Metanephros (tissue), 2 donors: Measurements from ENCODE around the gene TMIGD1. TPM values are rescaled to one million over a fixed set of nuclear protein-coding genes. Genes with fewer than 3 reads are reported as not detected.

Source experiments
- small RNA-seq: library from RNA; depleted of rRNA; stranded (forward); fragments of <200 nt; gene quantifications from one replicate; pipeline ENCODE3, GENCODE V24; 2014; ENCODE audit warnings: low replicate concordance
- total RNA-seq: library from RNA; depleted of rRNA; stranded (reverse); fragments of >200 nt; gene quantifications from one replicate; pipeline ENCODE4 v1.2.3, GENCODE V29; 2014

TMIGD1 gene, protein sequence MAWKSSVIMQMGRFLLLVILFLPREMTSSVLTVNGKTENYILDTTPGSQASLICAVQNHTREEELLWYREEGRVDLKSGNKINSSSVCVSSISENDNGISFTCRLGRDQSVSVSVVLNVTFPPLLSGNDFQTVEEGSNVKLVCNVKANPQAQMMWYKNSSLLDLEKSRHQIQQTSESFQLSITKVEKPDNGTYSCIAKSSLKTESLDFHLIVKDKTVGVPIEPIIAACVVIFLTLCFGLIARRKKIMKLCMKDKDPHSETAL
- not detected for total RNA-seq

DNA sequence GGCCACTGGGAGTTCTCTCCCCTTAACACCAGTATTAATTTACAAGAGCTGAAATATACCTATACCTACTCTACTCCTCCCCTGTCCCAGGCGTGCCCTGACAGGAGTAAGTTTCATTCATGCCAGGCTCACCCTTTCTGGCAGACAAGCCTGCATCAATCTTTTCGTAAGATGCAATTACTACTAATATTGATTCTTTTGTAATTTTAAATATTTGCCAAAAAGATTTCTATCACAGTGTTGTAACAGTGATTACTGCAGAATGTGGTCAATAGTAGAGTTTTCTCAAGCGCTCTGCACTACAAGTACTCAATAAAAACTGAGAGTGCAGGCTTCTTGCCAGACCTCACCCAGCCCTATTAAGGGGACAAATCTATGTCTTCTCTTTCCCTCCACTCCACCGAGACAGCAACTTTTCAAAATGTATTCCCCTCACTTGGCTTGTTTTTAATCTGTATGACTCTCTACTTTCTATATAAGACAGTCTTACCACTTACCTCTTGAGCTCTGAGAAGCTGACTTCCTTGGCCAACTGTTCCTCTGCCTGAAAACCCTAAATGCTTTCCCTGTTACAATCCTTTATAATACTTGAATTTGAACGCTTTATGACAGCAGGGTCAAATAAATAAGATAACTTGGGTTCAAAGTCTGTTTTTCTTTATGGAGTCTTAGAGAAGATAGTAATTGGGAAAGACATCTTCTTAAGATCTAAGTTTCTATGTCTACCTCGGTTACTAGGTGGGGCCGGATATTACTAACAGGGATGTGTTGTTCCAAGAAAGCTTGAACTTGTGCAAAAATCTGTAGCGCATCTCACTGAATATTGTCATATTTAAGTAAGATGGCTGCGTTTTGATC is at the start of gene TMIGD1:
TMIGD1 (minus strand) TSS at position 555 of the 858 bp plus-strand sequence. CDS start 1,924 bp downstream, outside the sequence.

DNA sequence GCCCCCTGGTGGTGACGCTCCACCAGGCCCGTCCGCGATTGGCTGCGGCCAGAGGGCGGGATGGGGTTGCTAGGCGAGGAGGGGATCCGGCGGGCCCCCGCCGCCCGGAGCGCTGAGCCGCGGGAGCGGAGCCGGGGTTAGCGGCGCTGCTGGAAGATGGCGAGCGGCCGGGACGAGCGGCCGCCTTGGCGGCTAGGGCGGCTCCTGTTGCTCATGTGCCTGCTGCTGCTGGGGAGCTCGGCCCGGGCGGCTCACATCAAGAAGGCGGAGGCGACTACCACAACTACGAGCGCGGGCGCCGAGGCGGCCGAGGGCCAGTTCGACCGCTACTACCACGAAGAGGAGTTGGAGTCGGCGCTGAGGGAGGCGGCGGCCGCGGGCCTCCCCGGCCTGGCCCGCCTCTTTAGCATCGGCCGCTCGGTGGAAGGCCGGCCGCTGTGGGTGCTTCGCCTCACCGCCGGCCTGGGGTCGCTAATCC is 45.0 kb upstream of the TMIGD1 start, which contains the start of gene CPD:
CPD (plus strand) TSS at position 103 of the 478 bp plus-strand sequence; CDS start at position 157, 54 bp downstream.

DNA sequence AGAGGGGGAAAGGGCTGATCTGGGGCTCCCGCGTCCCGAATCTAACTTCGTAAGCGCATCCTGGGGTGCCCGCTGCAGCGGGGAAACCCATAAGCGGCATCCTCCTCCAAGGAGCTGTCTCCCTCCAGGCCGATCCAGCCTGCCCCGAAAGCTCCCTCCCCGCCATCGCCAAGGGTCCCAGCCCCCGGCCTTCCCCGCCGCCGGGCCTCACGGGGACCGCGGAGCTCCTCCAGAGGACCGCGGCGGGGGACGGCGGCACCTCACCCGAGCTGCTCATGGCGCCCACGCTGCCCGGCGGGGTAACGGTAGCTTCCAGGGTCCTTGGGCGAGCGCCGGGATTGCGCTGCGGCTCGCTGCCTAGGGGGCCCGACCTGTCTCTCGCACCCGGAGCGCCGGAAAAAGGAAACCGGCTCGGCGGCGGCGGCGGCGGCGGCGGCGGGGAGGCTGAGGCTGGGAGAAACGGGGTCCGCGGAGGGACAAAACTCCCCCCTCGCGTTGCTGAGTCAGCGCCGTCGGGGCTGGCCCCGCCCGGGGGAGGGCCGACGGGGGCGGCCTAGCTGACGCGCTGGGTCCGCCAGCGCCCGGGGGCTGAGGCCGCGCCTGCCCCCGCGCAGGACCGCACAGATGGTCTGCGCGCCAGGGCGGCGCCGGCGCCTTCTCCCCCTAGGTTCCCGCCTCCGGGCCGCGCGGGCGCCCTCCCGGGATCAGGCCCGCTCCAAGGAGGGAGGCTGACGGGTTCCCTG is 42.1 kb downstream of the TMIGD1 start, which contains the start of gene BLMH:
BLMH (minus strand) TSS at position 402 of the 743 bp plus-strand sequence; CDS start at position 277, 125 bp downstream.

Small RNAs within 50 kb of the gene (small RNA-seq; reads per million reads assigned to genes)
- gene RF00019 (not detected), gene RNU6-1267P (not detected), gene RNU6-990P (not detected)

Other genes starting within 250 kb of the TMIGD1 start
- 12.7 TPM for gene NSRP1, start 217.2 kb downstream of the TMIGD1 start, total RNA-seq
- 0.58 TPM for gene SLC6A4, start 98.4 kb downstream of the TMIGD1 start, total RNA-seq
- 61.0 TPM for gene BLMH, start 42.1 kb downstream of the TMIGD1 start, total RNA-seq
- 83.0 TPM for gene CPD, start 44.9 kb upstream of the TMIGD1 start, total RNA-seq
- 34.5 TPM for gene GOSR1, start 143.4 kb upstream of the TMIGD1 start, total RNA-seq